Calu3 (cell line): ENCODE results near the gene OFD1. TPM values are rescaled to one million over a fixed set of nuclear protein-coding genes. Genes with fewer than 3 reads are reported as not detected.
"Not testable (repeated sequence)": the region's sequence is repeated elsewhere in the genome, so short reads cannot be mapped to it uniquely, and the experiment has no call there.

ENCODE experiments used
- BruUV-seq: library from RNA; stranded (reverse); fragments of 400-500 nt; replicated peaks from 2 replicates; lab custom pipeline; 2021; lab: Mats Ljungman, UMichigan
- CTCF ChIA-PET: fragments of 300-600 bp; sonication (Branson Sonifier 250); formaldehyde crosslinking; loops from one replicate; lab custom pipeline; 2022; ENCODE audit warnings: antibody characterized with exemption; lab: Charles Lee
- DNase-seq: peaks from one replicate; pipeline ENCODE4 v3.0.0; 2022
- H3K27ac Mint-ChIP-seq: one replicate; pipeline ENCODE4 v1.8.0; 2022; ENCODE audit warnings: mixed read lengths; ENCODE audit not compliant: unreplicated experiment
- H3K27me3 Mint-ChIP-seq: one replicate; pipeline ENCODE4 v1.8.0; 2022; ENCODE audit warnings: mixed read lengths; ENCODE audit not compliant: unreplicated experiment
- H3K36me3 Mint-ChIP-seq: one replicate; pipeline ENCODE4 v1.8.0; 2022; ENCODE audit warnings: mild to moderate bottlenecking, moderate library complexity, mixed read lengths; ENCODE audit not compliant: insufficient read depth, unreplicated experiment
- H3K4me1 Mint-ChIP-seq: one replicate; pipeline ENCODE4 v1.8.0; 2022; ENCODE audit warnings: mild to moderate bottlenecking, low read depth, mixed read lengths; ENCODE audit not compliant: unreplicated experiment
- H3K4me3 Mint-ChIP-seq: one replicate; pipeline ENCODE4 v1.8.0; 2022; ENCODE audit warnings: mild to moderate bottlenecking, low read depth, moderate library complexity, mixed read lengths; ENCODE audit not compliant: unreplicated experiment
- H3K9me3 Mint-ChIP-seq: one replicate; pipeline ENCODE4 v1.8.0; 2022; ENCODE audit warnings: low read depth, mixed read lengths; ENCODE audit not compliant: unreplicated experiment
- intact Hi-C: fragments of 100-400 bp; cut with micrococcal nuclease; formaldehyde crosslinking; loops from one replicate; pipeline ENCODE4 v1.10.0; 2022; ENCODE audit not compliant: unreplicated experiment
- total RNA-seq: library from RNA; stranded (reverse); gene quantifications from 2 replicates; pipeline ENCODE4 v1.2.3, GENCODE V29; 2022
- TF ChIP-seq, protein P1 (sequence below): fragments of 200-600 bp; IDR thresholded peaks from one replicate; pipeline ENCODE4 v1.8.0; 2022; ENCODE audit warnings: antibody characterized with exemption; ENCODE audit not compliant: unreplicated experiment

The OFD1 gene
- total RNA-seq, 1 experiment from 2014 or later: 46.4 TPM

DNA sequence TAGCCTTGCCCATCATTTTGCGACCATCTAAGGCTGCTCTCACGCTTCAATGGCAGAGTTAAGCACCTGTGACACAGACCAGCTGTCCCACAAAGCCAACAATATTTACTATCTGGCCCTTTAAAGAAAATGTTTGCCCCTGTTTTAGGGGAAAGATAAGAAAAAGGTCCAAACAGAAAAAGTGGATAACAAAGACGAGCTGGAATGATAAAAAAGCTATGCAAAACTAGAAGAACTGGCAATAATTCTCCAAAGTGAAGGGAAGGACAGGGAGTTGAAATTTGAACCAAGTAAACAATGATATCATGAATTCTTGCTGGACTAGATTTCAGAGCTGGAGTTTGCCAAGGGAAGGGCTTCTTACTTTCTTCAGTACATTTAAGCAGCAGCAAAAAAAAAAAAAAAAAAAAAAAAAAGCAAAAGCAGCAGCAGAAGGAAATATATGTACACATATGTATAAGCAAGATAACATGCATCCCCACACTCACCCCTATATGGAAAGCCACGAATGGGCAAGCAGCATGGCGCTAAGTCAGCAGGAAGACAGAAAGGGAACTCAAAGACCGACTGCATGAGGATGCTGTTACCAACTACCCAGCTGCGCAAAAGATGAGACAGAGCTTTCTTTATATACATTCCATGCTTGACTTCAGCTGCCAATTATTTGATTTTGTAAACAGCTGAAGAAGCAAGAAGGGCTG is 12.6 kb upstream of the OFD1 start:
- DNase-seq: no peak
- Mint-ChIP-seq H3K9me3 (peaks cover 5% of the 10 kb centered on the region), H3K27me3 (no peaks in the 10 kb centered on the region), H3K27ac (peak overlapping the region; percentile 31), H3K36me3 (peaks cover 27% of the 10 kb centered on the region), H3K4me3 (peak overlapping the region; percentile 53), H3K4me1 (peaks cover 32% of the 10 kb centered on the region)
- intact Hi-C loops: no loop called here
- TF ChIP-seq, protein P1, sequence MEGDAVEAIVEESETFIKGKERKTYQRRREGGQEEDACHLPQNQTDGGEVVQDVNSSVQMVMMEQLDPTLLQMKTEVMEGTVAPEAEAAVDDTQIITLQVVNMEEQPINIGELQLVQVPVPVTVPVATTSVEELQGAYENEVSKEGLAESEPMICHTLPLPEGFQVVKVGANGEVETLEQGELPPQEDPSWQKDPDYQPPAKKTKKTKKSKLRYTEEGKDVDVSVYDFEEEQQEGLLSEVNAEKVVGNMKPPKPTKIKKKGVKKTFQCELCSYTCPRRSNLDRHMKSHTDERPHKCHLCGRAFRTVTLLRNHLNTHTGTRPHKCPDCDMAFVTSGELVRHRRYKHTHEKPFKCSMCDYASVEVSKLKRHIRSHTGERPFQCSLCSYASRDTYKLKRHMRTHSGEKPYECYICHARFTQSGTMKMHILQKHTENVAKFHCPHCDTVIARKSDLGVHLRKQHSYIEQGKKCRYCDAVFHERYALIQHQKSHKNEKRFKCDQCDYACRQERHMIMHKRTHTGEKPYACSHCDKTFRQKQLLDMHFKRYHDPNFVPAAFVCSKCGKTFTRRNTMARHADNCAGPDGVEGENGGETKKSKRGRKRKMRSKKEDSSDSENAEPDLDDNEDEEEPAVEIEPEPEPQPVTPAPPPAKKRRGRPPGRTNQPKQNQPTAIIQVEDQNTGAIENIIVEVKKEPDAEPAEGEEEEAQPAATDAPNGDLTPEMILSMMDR: no peak
- BruUV-seq: no TSS peak
- CTCF ChIA-PET: interaction anchor here (0.6 to 1.1 kb wide), 8 partner anchors 10 to 1536 kb away, joined by 3 to 5 read pairs (median 4); partner anchors contain the start of genes OFD1 and TRAPPC2

DNA sequence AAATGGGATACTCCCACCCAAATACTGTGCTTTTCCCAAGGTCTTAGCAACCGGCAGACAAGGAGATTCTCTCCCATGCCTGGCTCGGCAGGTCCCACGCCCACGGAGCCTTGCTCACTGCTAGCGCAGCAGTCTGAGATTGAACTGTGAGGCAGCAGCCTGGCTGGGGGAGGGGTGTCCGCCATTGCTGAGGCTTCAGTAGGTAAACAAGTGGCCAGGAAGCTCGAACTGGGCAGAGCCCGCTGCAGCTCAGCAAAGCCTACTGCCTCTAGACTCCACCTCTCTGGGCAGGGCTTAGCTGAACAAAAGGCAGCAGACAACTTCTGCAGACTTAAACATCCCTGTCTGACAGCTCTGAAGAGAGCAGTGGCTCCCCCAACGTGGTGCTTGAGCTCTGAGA is 9.7 kb upstream of the OFD1 start:
- H3K4me3 Mint-ChIP-seq, intact Hi-C loops, H3K27ac Mint-ChIP-seq, H3K27me3 Mint-ChIP-seq, H3K9me3 Mint-ChIP-seq, DNase-seq, CTCF ChIA-PET, BruUV-seq: not testable (repeated sequence)
- Mint-ChIP-seq H3K4me1 (peaks cover 32% of the 10 kb centered on the region), H3K36me3 (peaks cover 30% of the 10 kb centered on the region)

DNA sequence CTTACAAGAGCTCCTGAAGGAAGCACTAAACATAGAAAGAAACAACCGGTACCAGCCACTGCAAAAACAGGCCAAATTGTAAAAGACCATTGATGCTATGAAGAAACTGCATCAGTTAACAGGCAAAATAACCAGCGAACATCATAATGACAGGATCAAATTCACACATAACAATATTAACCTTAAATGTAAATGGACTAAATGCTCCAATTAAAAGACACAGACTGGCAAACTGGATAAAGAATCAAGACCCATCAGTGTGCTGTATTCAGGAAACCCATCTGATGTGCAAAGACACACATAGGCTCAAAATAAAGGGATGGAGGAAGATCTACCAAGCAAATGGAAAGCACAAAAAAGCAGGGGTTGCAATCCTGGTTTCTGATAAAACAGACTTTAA is 8.0 kb upstream of the OFD1 start:
- H3K9me3 Mint-ChIP-seq, BruUV-seq, H3K4me3 Mint-ChIP-seq, DNase-seq, intact Hi-C loops, CTCF ChIA-PET, H3K27ac Mint-ChIP-seq, H3K27me3 Mint-ChIP-seq: not testable (repeated sequence)
- Mint-ChIP-seq H3K4me1 (peaks cover 24% of the 10 kb centered on the region), H3K36me3 (peaks cover 23% of the 10 kb centered on the region)

DNA sequence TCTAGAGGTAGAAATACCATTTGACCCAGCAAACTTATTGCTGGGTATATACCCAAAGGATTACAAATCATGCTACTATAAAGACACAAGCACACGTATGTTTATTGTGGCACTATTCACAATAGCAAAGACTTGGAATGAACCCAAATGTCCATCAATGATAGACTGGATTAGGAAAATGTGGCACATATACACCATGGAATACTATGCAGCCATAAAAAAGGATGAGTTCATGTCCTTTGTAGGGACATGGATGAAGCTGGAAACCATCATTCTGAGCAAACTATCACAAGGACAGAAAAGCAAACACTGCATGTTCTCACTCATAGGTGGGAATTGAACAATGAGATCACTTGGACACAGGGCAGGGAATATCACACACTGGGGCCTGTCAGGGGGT is 4.0 kb upstream of the OFD1 start:
- H3K9me3 Mint-ChIP-seq, H3K4me3 Mint-ChIP-seq, H3K27ac Mint-ChIP-seq, H3K27me3 Mint-ChIP-seq, BruUV-seq, CTCF ChIA-PET, DNase-seq: not testable (repeated sequence)
- Mint-ChIP-seq H3K4me1 (peaks cover 26% of the 10 kb centered on the region), H3K36me3 (peaks cover 34% of the 10 kb centered on the region)
- intact Hi-C loops: loop anchor here (5.0 kb wide), 1 partner anchor 38 kb away; no protein-coding TSS in a partner anchor

DNA sequence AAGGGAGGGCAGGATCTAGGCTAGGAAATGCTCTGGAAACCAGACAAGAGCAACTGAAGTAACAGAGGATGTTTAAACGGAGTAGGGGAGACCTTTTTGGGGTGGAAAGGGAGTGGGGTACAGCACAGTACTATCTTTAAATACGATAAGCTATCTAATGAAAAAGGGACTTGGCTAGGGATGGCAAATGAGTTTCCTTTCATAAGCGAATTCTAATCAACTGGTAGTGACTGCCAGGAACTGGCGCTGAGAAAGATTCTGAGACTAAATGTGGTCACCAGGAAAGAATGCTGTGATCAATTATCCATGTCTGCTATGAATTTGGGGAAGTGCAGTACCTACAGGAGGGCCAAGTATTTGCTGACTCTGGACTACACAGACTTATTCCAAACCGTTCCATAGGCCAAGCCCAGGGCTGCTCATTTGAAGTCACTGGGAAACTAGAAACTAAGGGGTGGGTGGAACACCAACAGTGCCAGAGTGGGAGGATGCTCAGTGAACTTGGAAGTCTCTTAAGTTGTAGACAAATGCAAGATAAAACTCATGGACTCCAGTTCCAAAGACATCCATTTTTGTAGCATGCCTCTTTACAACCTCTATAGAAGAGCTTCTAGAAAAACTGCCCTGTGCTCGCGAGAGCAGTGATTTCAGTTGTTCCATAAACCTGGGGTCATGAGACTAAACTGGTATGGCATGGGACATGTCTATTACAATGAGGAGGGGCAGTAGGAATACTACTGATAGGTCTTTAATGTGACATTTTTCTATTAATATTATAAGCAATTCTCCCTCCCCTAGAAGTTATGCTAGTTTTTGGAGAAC is 2.1 kb upstream of the OFD1 start:
- intact Hi-C loops: loop anchor here (5.0 kb wide), 1 partner anchor 40 kb away; no protein-coding TSS in a partner anchor
- CTCF ChIA-PET: interaction anchor here (0.6 to 1.1 kb wide), 2 partner anchors 10 to 650 kb away, joined by 3 to 5 read pairs; no protein-coding TSS in a partner anchor
- Mint-ChIP-seq H3K4me3 (peak overlapping the region; percentile 49), H3K9me3 (no peaks in the 10 kb centered on the region), H3K27ac (peak overlapping the region; percentile 72), H3K36me3 (peaks cover 29% of the 10 kb centered on the region), H3K4me1 (peaks cover 26% of the 10 kb centered on the region), H3K27me3 (no peaks in the 10 kb centered on the region)
- BruUV-seq: no TSS peak
- DNase-seq: no peak
- TF ChIP-seq, protein P1: no peak
